ENCODE measurements around the gene NOVA2. TPM values are rescaled to one million over a fixed set of nuclear protein-coding genes. Genes with fewer than 3 reads are reported as not detected.

The NOVA2 gene
- 3.4 and 4.0 TPM in 2 replicates for total RNA-seq

- DNase-seq (ENCODE audit: low read depth, low spot score): peak; percentile 71
Observed at GRCh38 chr19:45973553-45974338, at the start of gene NOVA2. Gene NOVA2 (minus strand): TSS chr19:45973865. CDS start chr19:45973351, 514 bp downstream.

DNA sequence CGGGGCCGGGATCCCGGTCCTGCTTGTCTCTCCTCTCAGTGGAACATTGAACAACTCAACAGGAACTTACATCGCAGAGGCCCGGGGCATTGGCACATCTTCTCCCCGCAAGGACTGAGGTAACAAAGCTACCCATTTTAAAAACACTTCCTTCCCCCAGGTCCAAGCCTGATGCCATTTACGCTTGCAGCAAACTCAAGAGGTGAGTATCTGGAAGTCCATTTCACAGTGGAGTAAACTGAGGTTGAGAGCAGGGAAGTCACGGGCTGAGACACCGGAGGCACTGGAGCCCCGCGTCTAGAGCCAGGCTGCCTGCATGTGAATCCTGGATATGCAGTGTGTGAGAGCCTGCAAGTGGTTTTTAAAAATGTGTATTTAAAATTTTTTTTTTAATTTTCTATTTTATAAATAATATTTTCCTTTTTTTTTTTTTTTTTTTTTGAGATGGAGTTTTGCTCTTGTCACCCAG lies 49.7 kb upstream of the NOVA2 start:
- no peak for DNase-seq (ENCODE audit: low read depth, low spot score)

DNA sequence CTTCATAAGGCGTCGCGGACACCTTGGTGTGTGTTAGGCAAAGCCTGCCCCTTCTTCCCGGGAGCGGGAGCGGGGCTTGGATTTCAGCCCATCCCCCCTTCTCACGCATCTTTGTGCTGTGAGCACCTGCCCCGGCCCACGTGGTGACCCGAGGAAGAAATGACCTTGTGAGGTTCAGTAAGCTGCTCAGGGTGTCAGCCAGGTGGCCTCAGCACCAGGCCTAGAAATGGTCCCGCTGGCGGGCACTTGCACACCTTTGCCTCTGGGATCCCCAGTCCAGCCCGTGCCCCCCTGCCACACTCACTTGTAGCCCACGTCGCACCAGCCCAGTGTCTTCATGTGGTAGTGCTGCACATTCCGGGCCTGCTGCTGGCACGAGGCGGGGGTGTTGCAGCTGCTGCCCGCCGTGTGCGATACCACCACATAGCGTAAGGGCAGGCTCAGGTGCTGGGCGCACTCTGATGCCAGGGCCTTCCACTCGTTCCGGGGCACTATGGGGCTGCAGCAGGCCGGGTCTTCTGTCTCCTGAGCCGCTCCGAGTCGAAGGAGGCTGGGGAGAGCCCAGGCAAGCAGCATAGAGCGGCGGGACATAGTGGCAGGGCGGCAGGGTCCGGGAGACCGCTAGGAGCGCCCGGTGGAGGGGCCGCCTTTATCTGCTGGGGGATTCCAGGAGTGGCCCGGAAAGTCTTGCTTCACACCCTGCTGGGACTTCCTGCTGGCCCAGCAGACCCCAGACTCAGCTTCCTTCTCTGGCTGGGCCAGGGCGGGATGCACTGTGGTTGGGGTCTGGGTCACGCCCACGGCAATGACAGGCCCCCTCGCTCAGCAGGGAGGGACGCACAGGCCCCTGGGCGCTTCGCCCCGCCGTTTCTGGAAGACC lies 49.0 kb upstream of the NOVA2 start, which contains the start of gene PGLYRP1:
Gene PGLYRP1, minus strand, starts transcription at position 623 of the 880 bp plus-strand sequence. Its CDS starts 32 bp downstream, at position 591.
- no peak for DNase-seq (ENCODE audit: low read depth, low spot score)

GRCh38 chr19:46022061-46022430 lies 48.4 kb upstream of the NOVA2 start:
- DNase-seq (ENCODE audit: low read depth, low spot score): no peak

DNA sequence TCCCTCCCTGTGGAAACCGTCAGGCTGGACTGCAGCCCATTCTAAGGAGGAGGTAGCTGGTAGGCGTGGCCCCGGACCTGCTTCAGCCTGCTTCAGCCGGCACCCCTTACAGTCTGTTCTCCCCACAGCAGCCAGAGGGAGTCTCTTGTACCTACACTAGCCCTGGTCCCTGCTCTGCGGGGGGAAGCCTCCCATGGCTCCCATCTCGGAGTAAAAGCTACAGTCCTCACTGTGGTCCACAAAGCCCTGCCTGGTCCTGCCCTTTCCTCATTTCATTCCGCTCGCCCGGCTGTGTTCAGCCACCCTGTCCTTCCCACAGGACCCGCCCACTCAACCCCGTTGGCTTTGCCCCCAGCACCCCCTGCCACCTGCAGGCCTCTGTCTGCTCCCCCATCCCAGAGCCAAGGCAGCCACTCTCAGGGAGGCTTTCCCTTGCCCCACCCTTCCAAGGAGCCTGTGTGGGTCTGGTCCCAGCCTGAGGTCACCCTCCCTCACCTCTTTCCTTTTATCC lies 47.9 kb upstream of the NOVA2 start:
- no peak for DNase-seq (ENCODE audit: low read depth, low spot score)

- no peak for DNase-seq (ENCODE audit: low read depth, low spot score)
Observed at GRCh38 chr19:46020819-46021125, 47.1 kb upstream of the NOVA2 start.

GRCh38 chr19:46019270-46019669 lies 45.6 kb upstream of the NOVA2 start:
- no peak for DNase-seq (ENCODE audit: low read depth, low spot score)

DNA sequence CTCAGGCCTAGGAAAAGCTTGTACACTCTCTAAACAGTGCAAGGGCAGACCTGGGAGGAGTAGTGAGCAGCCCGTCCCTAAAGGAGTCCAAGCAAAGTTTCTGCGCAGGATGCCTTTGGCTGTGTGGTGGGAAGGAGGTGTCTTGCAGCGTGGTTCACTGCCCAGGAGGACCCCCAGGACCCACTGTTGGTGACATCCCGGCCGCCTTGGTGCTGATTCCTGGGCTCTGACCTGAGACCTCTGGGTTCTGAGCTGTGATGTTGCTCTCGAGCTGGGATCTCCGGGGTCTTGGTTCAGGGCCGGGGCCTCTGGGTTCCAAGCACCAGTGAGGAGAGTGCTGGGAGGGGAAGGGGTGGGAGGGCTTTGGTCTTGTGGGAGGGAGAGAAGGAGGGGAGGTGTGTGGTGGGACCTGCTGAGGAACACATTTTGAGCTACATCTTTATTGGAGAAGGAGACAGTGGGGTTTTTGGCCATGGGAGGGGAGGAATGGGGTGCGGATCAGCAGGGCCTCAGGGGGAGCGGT lies 45.1 kb upstream of the NOVA2 start:
- DNase-seq (ENCODE audit: low read depth, low spot score): no peak

- DNase-seq (ENCODE audit: low read depth, low spot score): no peak
Observed at GRCh38 chr19:46017874-46018675, 44.4 kb upstream of the NOVA2 start.

- no peak for DNase-seq (ENCODE audit: low read depth, low spot score)
Observed at GRCh38 chr19:46017095-46017429, 43.4 kb upstream of the NOVA2 start.

GRCh38 chr19:46016426-46017094 lies 42.9 kb upstream of the NOVA2 start:
- DNase-seq (ENCODE audit: low read depth, low spot score): peak; percentile 20

GRCh38 chr19:46015687-46016425 lies 42.2 kb upstream of the NOVA2 start:
- DNase-seq (ENCODE audit: low read depth, low spot score): no peak

DNA sequence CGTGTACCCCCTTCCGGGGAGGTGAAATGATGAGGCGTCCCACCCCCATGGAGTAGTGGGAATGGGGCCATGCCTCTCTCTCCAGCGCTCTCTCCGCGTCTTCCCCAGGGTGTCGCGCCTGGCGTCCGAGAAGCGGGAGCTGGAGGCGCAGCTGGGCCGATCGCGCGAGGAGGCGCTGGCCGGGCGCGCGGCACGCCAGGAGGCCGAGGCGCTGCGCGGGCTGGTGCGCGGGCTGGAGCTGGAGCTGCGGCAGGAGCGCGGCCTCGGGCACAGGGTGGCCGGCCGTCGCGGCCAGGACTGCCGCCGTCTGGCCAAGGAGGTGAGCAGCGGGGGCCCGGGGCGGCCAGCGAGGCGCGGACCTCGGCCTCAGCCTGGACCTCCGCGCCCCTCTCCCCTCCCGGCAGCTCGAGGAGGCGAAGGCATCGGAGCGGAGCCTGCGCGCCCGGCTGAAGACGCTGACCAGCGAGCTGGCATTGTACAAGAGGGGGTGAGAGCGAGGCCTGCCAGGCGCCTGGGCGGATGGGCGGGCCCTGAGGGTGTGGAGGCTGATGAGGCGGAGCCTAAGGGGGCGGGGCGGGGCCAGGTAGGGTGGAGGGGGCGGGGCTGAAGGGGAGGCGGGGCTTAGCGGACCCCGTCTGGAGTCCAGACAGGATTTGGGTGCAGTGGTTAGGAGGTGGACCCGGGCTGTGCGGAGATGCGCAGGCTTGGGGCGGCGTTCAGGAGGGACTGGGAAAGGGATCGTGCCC lies 41.4 kb upstream of the NOVA2 start:
- DNase-seq (ENCODE audit: low read depth, low spot score): no peak

- DNase-seq (ENCODE audit: low read depth, low spot score): no peak
Observed at GRCh38 chr19:46014534-46014933, 40.9 kb upstream of the NOVA2 start.

- peak; percentile 22 for DNase-seq (ENCODE audit: low read depth, low spot score)
Observed at GRCh38 chr19:46009530-46010510, 36.2 kb upstream of the NOVA2 start.

GRCh38 chr19:46006411-46006810 lies 32.7 kb upstream of the NOVA2 start:
- no peak for DNase-seq (ENCODE audit: low read depth, low spot score)

DNA sequence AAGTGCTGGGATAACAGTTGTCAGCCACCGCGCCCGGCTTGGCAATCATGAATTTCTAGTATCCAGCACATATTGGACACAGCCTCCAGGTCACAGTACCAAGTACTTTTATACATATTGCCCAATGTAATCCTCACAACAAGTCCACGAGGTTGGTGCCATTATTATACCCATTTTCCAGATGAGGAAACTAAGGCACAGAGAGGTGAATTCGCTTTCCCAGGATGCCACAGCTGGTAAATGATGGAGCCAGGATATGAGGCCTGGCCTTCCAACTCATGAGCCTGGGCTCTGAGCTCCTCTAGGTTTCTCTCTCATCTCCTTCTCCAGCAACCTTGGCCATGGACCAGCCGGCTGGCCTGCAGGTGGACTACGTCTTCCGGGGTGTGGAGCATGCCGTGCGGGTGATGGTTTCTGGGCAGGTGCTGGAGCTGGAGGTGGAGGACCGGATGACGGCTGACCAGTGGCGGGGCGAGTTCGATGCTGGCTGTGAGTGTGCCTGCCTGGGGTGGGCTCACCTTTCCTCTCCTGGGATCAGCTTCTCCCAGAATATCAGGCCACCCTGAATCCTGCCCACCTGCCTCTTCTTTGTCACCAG lies 29.1 kb upstream of the NOVA2 start:
- DNase-seq (ENCODE audit: low read depth, low spot score): no peak

Data from pulmonary artery endothelial cell (primary cell).